C4-2B (cell line): ENCODE results near the gene ACE.

Source experiments
- ZFX ChIP-seq: fragments of 450-650 bp; IDR thresholded peaks from 2 replicates; pipeline ENCODE4 v1.6.1; 2017
- TF ChIP-seq, protein P1 (sequence below): fragments of 450-650 bp; conservative IDR thresholded peaks from 2 replicates; pipeline ENCODE4 v1.5.1; 2017; ENCODE audit warnings: mild to moderate bottlenecking

DNA sequence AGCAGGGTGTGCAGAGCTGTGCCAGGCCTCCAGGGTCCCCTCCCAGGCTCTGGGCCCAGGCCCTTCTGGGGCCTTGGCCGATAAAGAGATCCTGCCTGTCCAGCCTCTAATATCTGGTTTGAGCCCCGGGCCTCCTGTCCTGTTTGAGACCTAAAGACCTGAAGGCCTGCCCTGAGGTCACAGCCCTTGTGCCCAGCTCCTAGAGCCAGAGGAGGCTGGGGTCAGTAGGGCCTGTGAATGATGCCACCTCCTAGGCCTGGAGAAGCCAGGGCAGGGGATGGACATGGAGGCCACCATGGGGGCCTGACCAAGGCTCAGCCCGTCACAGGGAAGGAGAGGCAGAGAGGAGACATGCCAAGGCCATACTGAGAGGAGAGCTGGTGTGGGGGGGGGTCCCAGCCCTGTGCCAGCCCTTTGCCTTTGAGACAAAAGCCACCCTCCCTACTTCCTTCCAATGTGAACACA lies 53.7 kb downstream of the ACE start:
- TF ChIP-seq, protein P1, sequence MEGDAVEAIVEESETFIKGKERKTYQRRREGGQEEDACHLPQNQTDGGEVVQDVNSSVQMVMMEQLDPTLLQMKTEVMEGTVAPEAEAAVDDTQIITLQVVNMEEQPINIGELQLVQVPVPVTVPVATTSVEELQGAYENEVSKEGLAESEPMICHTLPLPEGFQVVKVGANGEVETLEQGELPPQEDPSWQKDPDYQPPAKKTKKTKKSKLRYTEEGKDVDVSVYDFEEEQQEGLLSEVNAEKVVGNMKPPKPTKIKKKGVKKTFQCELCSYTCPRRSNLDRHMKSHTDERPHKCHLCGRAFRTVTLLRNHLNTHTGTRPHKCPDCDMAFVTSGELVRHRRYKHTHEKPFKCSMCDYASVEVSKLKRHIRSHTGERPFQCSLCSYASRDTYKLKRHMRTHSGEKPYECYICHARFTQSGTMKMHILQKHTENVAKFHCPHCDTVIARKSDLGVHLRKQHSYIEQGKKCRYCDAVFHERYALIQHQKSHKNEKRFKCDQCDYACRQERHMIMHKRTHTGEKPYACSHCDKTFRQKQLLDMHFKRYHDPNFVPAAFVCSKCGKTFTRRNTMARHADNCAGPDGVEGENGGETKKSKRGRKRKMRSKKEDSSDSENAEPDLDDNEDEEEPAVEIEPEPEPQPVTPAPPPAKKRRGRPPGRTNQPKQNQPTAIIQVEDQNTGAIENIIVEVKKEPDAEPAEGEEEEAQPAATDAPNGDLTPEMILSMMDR, result no peak
- TF ChIP-seq ZFX, result no peak
